ENCODE data around the gene ZCCHC8.
"Not testable (repeated sequence)": the region's sequence is repeated elsewhere in the genome, so short reads cannot be mapped to it uniquely, and the experiment has no call there.

ZCCHC8 gene

GRCh38 chr12:122473543-122474323, 27.0 kb downstream of the ZCCHC8 start:
- peak in 1 of 2 donors; percentile 3 for DNase-seq (ENCODE audit: low read depth in 1 of 2, low spot score in 1 of 2)

DNA sequence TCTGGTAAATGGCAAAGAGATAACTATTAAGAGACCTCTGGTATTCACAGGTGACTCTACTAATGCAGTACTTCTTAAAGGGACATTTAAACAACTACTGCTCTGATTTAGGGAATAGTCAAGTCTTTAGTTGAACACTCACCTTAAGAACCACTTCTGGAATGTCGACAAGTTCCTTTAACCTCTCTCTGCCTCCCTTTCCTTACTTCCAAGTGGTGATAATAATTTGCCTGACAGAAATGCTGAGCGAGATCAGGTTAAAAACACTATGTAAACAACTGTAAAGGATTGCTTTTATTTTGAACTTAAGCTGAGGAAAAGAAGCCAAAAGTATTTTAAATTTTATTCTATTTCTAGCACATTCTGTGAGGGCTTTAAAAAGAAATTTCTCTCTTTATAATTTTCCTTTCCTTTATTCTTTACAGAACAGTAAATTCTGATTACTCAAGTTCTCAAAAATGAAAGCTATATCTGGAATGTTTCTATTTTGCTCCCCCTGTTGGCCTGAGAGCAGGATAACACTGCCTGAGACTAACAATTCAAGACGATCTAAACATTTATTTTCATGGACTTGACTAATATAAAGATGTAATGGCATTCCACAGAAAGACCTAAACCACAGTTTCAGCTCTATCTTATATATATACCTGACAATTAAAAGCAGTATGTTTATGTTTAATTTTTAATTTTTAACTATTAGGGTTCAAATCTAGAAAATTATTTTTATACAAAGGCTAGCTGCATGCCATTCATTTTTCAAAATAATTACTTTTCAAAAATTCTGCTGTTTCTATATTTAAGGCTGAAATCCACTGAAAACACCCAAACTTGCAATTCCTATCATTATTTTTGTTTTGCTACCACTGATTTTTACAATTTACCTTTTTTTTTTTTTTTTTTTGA, 29.2 kb downstream of the ZCCHC8 start:
- no peak for DNase-seq (ENCODE audit: low read depth in 1 of 2, low spot score in 1 of 2)

DNA sequence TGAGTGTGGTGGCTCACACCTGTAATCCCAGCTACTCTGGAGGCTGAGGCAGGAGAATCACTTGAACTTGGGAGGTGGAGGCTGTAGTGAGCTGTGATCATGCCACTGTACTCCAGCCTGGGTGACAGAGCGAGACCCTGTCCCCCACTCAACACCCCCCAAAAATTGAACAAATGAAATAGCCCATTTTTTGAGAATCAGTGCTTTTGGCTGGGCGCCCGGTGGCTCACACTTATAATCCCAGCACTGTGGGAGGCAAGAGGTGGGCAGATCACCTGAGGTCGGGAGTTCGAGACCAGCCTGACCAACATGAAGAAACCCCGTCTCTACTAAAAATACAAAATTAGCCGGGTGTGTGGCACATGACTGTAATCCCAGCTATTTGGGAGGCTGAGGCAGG, 30.2 kb downstream of the ZCCHC8 start:
- DNase-seq (ENCODE audit: low read depth in 1 of 2, low spot score in 1 of 2), result not testable (repeated sequence)

DNA sequence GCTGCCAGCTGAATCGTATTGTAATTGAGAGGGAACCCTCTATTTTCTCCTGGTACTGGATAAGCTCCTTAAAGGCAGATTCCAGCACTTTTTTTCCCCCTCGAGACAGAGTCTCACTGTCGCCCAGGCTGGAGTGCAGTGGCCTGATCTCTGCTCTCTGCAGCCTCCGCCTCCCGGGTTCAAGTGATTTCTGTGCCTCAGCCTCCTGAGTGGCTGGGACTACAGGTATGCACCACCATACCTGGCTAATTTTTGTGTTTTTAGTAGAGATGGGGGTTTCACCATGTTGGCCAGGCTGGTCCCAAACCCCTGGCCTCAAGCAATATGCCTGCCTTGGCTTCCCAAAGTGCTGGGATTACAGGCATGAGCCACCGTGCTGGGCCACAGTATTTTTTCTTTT, 30.9 kb downstream of the ZCCHC8 start:
- not testable (repeated sequence) for DNase-seq (ENCODE audit: low read depth in 1 of 2, low spot score in 1 of 2)

GRCh38 chr12:122467983-122468382, 32.7 kb downstream of the ZCCHC8 start:
- no peak for DNase-seq (ENCODE audit: low read depth in 1 of 2, low spot score in 1 of 2)

GRCh38 chr12:122464317-122465042, 36.3 kb downstream of the ZCCHC8 start:
- DNase-seq (ENCODE audit: low read depth in 1 of 2, low spot score in 1 of 2), result not testable (repeated sequence)

- no peak for DNase-seq (ENCODE audit: low read depth in 1 of 2, low spot score in 1 of 2)
These were observed 40.1 kb downstream of the ZCCHC8 start for GRCh38 chr12:122460641-122461040.

DNA sequence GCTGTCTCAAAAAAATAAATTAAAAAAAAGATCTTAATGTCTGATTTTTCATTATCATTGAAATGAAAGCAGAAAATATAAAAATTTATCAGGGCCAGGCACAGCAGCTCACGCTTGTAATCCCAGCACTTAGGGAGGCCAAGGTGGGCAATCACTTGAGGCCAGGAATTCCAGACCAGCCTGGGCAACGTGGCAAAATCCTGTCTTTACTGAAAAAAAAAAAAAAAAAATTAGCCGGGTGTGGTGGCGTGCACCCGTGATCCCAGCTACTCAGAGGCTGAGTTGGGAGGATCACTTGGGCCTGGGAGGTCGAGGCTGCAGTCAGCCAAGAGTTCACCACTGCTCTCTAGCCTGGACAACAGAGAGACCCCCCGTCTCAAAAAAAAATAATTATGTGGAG, 40.7 kb downstream of the ZCCHC8 start:
- DNase-seq (ENCODE audit: low read depth in 1 of 2, low spot score in 1 of 2), result no peak

GRCh38 chr12:122459211-122459610, 41.5 kb downstream of the ZCCHC8 start:
- DNase-seq (ENCODE audit: low read depth in 1 of 2, low spot score in 1 of 2), result no peak

GRCh38 chr12:122458105-122459035, 42.4 kb downstream of the ZCCHC8 start:
- DNase-seq (ENCODE audit: low read depth in 1 of 2, low spot score in 1 of 2), result no peak

DNA sequence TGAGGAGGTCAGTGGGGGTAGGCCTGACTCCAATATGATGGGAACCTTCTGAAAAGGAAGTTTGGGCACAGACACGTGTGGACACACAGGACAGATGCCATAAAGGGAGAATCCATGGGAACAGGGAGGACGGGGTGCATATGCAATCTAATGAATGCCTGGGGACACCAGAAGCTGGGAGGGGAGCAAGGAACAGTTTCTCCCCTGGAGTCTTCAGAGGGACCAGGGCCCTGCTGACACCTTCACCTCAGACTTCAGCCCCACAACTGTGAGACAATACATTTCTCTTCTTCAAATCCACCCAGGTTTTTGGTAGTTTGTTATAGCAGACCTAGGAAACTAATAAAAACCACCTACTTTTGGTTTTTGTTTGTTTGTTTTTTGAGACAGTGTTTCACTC, 43.1 kb downstream of the ZCCHC8 start:
- no peak for DNase-seq (ENCODE audit: low read depth in 1 of 2, low spot score in 1 of 2)

DNA sequence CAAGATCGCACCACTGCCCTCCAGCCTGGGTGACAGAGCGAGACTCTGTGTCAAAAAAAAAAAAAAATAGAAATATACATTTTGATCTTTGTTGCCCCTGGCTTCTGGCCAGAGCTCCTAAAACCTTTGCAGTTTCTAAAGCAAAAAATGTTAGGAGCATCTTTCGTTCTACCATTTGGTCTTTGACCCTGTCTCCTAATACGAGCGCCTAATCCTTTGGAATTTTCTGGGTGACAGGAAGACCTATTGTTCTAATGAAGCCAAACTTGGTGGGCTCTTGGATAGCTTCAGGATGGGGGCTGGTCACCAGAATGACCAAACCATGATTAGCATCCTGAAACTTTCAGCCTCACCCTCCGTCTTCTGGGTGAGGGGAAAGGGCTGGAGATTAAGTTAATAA, 46.0 kb downstream of the ZCCHC8 start:
- no peak for DNase-seq (ENCODE audit: low read depth in 1 of 2, low spot score in 1 of 2)

GRCh38 chr12:122454250-122454721, 46.4 kb downstream of the ZCCHC8 start:
- no peak for DNase-seq (ENCODE audit: low read depth in 1 of 2, low spot score in 1 of 2)

DNA sequence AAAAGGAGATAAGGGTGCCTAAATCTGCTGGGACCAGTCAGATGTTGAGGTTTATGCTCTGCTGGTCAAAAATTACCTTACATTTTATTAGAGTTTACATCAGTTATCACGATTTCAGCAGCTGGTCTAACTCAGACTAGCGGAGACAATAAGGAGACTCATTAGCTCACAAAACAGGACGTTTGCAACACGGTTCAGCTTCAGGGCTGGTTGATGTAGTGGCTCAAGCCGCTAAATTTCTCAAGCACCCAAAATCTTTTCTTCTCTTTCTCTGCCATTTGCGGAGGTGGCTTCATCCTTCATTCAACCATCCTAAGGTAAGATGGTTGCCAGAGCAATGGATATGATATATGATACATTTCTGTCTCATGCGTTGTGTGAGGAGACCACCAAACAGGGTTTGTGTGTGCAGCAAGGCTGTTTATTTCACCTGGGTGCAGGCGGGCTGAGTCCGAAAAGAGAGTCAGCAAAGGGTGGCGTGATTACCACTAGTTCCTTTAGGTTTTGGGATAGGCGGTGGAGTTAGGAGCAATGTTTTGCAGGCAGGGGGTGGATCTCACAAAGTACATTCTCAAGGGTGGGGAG, 47.9 kb downstream of the ZCCHC8 start:
- no peak for DNase-seq (ENCODE audit: low read depth in 1 of 2, low spot score in 1 of 2)

- DNase-seq (ENCODE audit: low read depth in 1 of 2, low spot score in 1 of 2), result no peak
These were observed 51.4 kb downstream of the ZCCHC8 start for GRCh38 chr12:122449317-122449716.

GRCh38 chr12:122447825-122448224, 52.9 kb downstream of the ZCCHC8 start:
- not testable (repeated sequence) for DNase-seq (ENCODE audit: low read depth in 1 of 2, low spot score in 1 of 2)

- not testable (repeated sequence) for DNase-seq (ENCODE audit: low read depth in 1 of 2, low spot score in 1 of 2)
These were observed 54.3 kb downstream of the ZCCHC8 start for GRCh38 chr12:122446390-122446789.

- DNase-seq (ENCODE audit: low read depth in 1 of 2, low spot score in 1 of 2), result not testable (repeated sequence)
These were observed 56.7 kb downstream of the ZCCHC8 start for GRCh38 chr12:122444071-122444470.

DNA sequence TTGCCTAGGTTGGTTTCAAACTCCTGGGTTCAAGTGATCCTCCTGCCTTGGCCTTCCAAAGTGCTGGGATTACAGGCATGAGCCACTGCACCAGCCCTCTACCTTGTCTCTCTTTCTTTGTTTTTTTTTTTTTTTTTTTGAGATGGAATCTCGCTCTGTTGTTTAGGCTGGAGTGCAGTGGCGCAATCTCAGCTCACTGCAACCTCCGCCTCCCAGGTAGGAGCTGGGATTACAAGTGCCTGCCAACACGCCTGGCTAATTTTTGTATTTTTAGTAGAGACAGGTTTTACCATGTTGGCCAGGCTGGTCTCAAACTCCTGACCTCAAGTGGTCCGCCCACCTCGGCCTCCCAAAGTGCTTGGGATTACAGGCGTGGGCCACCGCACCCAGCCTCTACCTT, 61.9 kb downstream of the ZCCHC8 start:
- not testable (repeated sequence) for DNase-seq (ENCODE audit: low read depth in 1 of 2, low spot score in 1 of 2)

DNA sequence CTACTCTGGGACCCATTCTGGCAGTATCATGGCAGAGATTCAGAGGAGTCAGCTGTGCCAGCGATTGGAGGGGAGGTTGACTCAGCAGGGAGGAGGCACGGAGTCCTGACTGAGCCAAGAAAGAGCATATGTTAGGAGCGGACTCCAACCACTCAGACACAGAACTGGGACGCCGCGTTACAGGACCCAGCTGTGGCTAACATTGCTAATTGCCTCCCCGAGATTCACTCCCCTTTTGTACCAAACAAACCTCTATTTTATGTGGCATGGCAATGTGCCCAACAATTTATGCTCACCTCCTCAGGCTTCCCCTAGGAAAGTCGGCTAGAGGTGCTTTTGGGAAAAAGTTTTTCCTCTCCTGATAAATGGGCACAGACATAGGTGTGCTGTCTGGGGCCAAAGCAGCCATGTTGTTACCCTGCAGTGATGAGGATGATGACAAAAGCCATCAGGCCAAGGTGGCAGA, 63.0 kb downstream of the ZCCHC8 start:
- no peak for DNase-seq (ENCODE audit: low read depth in 1 of 2, low spot score in 1 of 2)

All from activated T-helper 1 cell treated with anti-CD3 and anti-CD28 coated beads, Interleukin-2, amount 50 U/mL, for 16 hours (primary cell).